Stomach (tissue), 9 donors: ENCODE measurements around the gene KCNA2. TPM values are rescaled to one million over a fixed set of nuclear protein-coding genes. Genes with fewer than 3 reads are reported as not detected.

Experiments used
- DNase-seq, 2 donors: peaks; one replicate each; pipeline versions ENCODE4 v3.0.0 to v3.0.0-alpha.2; 2013 to 2019
- H3K27ac ChIP-seq, 5 donors: fragments of 200-600 bp in 4 of 5; sonication (generic) in 4 of 5; one replicate each; pipeline ENCODE4 v1.5.1; 2013 to 2019; ENCODE audit warnings: mild to moderate bottlenecking in 1 of 5, moderate library complexity in 1 of 5
- H3K27me3 ChIP-seq, 3 donors: fragments of 200-600 bp; sonication (generic); one replicate each; pipeline ENCODE4 v1.5.1; 2017 to 2019; ENCODE audit warnings: mixed run types in 1 of 3
- H3K36me3 ChIP-seq, 4 donors: fragments of 200-600 bp; sonication (generic); 1 replicate in 3 of 4; 2 replicates in 1 of 4; pipeline ENCODE4 v1.5.1; 2016 to 2019
- H3K4me1 ChIP-seq, 4 donors: fragments of 200-600 bp; sonication (generic); one replicate each; pipeline ENCODE4 v1.5.1; 2016 to 2019
- H3K4me3 ChIP-seq, 4 donors: fragments of 200-600 bp; sonication (generic) in 3 of 4; one replicate each; pipeline ENCODE4 v1.5.1; 2016 to 2019; ENCODE audit warnings: mild to moderate bottlenecking in 1 of 4
- H3K9me3 ChIP-seq, 4 donors: fragments of 200-600 bp; sonication (generic); one replicate each; pipeline ENCODE4 v1.5.1; 2016 to 2019
- CTCF ChIP-seq, 7 experiments: fragments of 450-650 bp in 4 of 7; fragments of 200-600 bp in 3 of 7; sonication (generic) in 3 of 7; IDR thresholded peaks; one replicate each; pipeline ENCODE4 v1.5.1; 2016 to 2019; ENCODE audit warnings: antibody characterized with exemption in 7 of 7, control low read depth in 2 of 7, mild to moderate bottlenecking in 1 of 7
- EP300 ChIP-seq: sonication (generic); formaldehyde crosslinking; IDR thresholded peaks from one replicate; pipeline ENCODE4 v1.6.1; 2017; ENCODE audit warnings: antibody characterized with exemption
- POLR2A ChIP-seq, 4 donors: fragments of 450-650 bp; IDR thresholded peaks; one replicate each; pipeline ENCODE4 v1.6.1; 2016; ENCODE audit warnings: antibody characterized with exemption in 4 of 4, control low read depth in 2 of 4, mild to moderate bottlenecking in 1 of 4, moderate library complexity in 1 of 4
- POLR2AphosphoS5 ChIP-seq, 3 donors: sonication (generic); formaldehyde crosslinking; IDR thresholded peaks; one replicate each; pipeline ENCODE4 v1.6.1; 2016; ENCODE audit warnings: antibody characterized with exemption in 3 of 3
- WGBS, 5 donors: extraction: QIAGEN DNeasy Blood & Tissue Kit in 3 of 5; methylation state at CpG; one replicate each; pipeline versions ENCODE4 v1.1.5 to v1.1.7; 2013 to 2018; 5-methylcytosine and 5-hydroxymethylcytosine counted together
- intact Hi-C: fragments of 100-400 bp; cut with DNase I; formaldehyde crosslinking; loops from one replicate; pipeline ENCODE4 v1.15.1; 2023; ENCODE audit warnings: low total_unique reads
- polyA plus RNA-seq, 3 donors: library from polyadenylated mRNA; stranded (reverse); fragments of 200-250 nt; gene quantifications; one replicate each; pipeline ENCODE4 v1.2.3, GENCODE V29; 2013
- total RNA-seq, 5 donors: library from RNA; depleted of rRNA; stranded (reverse); fragments of >200 nt; gene quantifications; one replicate each; pipeline versions ENCODE4 v1.1.0 to v1.2.3, GENCODE V29; 2014 to 2016
- donor health status: healthy with polysubstance abuse.
- donor health status: Bipolar disorder and iron deficiency.
- donor health status: healthy.

Gene KCNA2
- total and polyA plus RNA-seq, 8 donors = under 0.01 to 42.0 (median 0.87) TPM; not detected in 3

GRCh38 chr1:110631836-110632620 is 25.9 kb upstream of the KCNA2 start:
- peaks cover 0 to 19% (median 13%) of the 10 kb centered on the region in 4 donors for H3K4me1 ChIP-seq
- no peaks in the 10 kb centered on the region for H3K9me3 ChIP-seq
- no peak overlapping the region for H3K4me3 ChIP-seq
- H3K27ac ChIP-seq = peak overlapping the region in 2 of 5 donors; percentile 54 to 56
- H3K36me3 ChIP-seq = no peaks in the 10 kb centered on the region
- WGBS, 5 donors = 62 to 71% (median 68%) methylated on average over 6 of the region's 6 CpGs
- TF ChIP-seq POLR2A (IDR thresholded peaks at IDR 0.05) = no peak
- TF ChIP-seq CTCF (IDR thresholded peaks at IDR 0.05) = no peak
- TF ChIP-seq EP300 = no peak
- no peak for TF ChIP-seq POLR2AphosphoS5 (IDR thresholded peaks at IDR 0.05)
- intact Hi-C loops = loop anchor here (5.0 kb wide), 1 partner anchor 135 kb away; no protein-coding TSS in a partner anchor
- H3K27me3 ChIP-seq = peaks cover 0 to 14% (median 2%) of the 10 kb centered on the region in 3 donors
- DNase-seq = no peak

GRCh38 chr1:110630839-110631663 is 24.9 kb upstream of the KCNA2 start:
- peaks cover 0 to 19% (median 13%) of the 10 kb centered on the region in 4 donors for H3K4me1 ChIP-seq
- H3K36me3 ChIP-seq = no peaks in the 10 kb centered on the region
- 31 to 43% (median 37%) methylated on average over 11 to 13 of the region's 13 CpGs for WGBS, 5 donors
- no peaks in the 10 kb centered on the region for H3K9me3 ChIP-seq
- peak in 6 of 7 experiments; percentile 26 to 82 (median 72) for TF ChIP-seq CTCF (IDR thresholded peaks at IDR 0.05)
- TF ChIP-seq POLR2A (IDR thresholded peaks at IDR 0.05) = no peak
- TF ChIP-seq EP300 = no peak
- H3K27ac ChIP-seq = peak overlapping the region in 1 of 5 donors; percentile 54
- DNase-seq = peak; percentile 80 to 88
- intact Hi-C loops = loop anchor here (5.0 kb wide), 1 partner anchor 136 kb away; no protein-coding TSS in a partner anchor
- no peak overlapping the region for H3K4me3 ChIP-seq
- H3K27me3 ChIP-seq = peaks cover 0 to 14% (median 2%) of the 10 kb centered on the region in 3 donors

- H3K4me3 ChIP-seq = no peak overlapping the region
- intact Hi-C loops = no loop called here
- 68 to 84% (median 81%) methylated on average over 6 of the region's 6 CpGs for WGBS, 5 donors
Measured at GRCh38 chr1:110628323-110629105, 22.4 kb upstream of the KCNA2 start.

More at GRCh38 chr1:110628323-110629105, 22.4 kb upstream of the KCNA2 start:
- no peaks in the 10 kb centered on the region for H3K9me3 ChIP-seq
- H3K4me1 ChIP-seq = peaks cover 0 to 4% (median 0%) of the 10 kb centered on the region in 4 donors
- no peak for DNase-seq
- peaks cover 0 to 14% (median 2%) of the 10 kb centered on the region in 3 donors for H3K27me3 ChIP-seq
- H3K36me3 ChIP-seq = no peaks in the 10 kb centered on the region
- no peak overlapping the region for H3K27ac ChIP-seq
- TF ChIP-seq POLR2A (IDR thresholded peaks at IDR 0.05) (no peak), CTCF (IDR thresholded peaks at IDR 0.05) (no peak), POLR2AphosphoS5 (IDR thresholded peaks at IDR 0.05) (no peak), EP300 (no peak)
